ENCODE results near the gene AGPAT2.

The AGPAT2 gene

DNA sequence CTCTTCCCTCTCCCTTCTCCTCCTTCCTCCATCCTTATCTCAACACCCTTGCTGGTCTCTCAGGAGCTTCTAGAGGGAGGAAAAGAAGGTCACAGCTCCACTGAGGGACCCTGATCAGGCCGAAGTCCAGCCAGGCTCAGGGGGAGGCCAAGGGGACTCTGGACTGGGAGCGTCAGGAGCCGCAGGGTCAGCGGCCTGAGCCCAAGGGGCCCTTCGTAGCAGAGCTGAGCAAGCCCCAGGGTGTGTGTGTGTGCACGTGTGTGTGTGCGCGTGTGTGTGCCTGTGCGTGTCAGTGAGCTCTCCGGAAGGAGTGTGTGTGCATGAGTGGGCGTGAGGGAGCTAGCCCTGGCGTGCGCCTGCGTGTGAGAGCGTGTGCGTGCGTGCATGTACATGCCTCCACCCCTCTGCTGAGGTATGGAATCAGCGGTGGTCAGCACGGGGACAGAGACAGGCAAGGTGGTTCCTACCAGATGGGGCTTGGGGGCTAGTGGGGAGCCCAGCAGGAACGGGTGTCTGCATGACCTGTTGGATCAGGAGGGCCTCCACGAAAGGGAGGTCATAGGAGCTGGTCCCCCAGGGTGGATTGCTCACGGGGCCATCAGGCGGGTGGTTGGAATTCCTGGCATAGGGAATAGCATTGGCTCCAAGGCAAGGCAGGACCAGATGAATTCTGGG is 10.0 kb upstream of the AGPAT2 start:
- Histone ChIP-seq H3K4me3 (ENCODE audit: low read depth in 1 of 2, low read length in 1 of 2) (peak overlapping the region; percentile 27 to 42), H3K36me3 (no peaks in the 10 kb centered on the region), H3K27me3 (peaks cover 9% of the 10 kb centered on the region), H3K9me3 (no peaks in the 10 kb centered on the region), H3K4me1 (ENCODE audit: control insufficient read depth in 1 of 2, insufficient read depth in 1 of 2, low read depth in 1 of 2, low read length in 1 of 2) (peaks cover 68 to 80% of the 10 kb centered on the region in 2 experiments), H3K27ac (peak overlapping the region; percentile 74)
- TF ChIP-seq, protein P1, sequence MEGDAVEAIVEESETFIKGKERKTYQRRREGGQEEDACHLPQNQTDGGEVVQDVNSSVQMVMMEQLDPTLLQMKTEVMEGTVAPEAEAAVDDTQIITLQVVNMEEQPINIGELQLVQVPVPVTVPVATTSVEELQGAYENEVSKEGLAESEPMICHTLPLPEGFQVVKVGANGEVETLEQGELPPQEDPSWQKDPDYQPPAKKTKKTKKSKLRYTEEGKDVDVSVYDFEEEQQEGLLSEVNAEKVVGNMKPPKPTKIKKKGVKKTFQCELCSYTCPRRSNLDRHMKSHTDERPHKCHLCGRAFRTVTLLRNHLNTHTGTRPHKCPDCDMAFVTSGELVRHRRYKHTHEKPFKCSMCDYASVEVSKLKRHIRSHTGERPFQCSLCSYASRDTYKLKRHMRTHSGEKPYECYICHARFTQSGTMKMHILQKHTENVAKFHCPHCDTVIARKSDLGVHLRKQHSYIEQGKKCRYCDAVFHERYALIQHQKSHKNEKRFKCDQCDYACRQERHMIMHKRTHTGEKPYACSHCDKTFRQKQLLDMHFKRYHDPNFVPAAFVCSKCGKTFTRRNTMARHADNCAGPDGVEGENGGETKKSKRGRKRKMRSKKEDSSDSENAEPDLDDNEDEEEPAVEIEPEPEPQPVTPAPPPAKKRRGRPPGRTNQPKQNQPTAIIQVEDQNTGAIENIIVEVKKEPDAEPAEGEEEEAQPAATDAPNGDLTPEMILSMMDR (IDR thresholded peaks at IDR 0.05) = no peak

DNA sequence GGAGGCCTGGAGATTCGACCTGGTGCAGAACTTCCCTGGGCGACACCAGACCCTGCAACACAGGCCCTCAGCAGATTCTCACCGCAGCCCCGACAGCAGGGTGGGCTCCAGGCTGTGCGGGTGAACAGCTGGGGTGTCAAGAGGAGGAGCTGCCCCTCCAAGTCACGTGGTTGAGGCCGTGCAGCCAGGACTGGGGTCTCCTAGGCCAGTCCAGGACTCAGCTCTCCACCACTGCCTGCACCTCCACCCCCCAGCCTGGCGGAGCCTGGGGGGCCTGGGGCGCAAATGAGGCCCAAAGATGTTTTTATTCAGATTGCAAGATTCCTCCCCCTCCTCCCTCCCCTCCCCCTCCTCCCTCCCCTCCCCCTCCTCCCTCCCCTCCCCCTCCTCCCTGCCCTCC is 9.2 kb upstream of the AGPAT2 start:
- Histone ChIP-seq H3K4me3 (ENCODE audit: low read depth in 1 of 2, low read length in 1 of 2) (no peak overlapping the region), H3K36me3 (no peaks in the 10 kb centered on the region), H3K9me3 (no peaks in the 10 kb centered on the region), H3K4me1 (ENCODE audit: control insufficient read depth in 1 of 2, insufficient read depth in 1 of 2, low read depth in 1 of 2, low read length in 1 of 2) (peaks cover 65 to 76% of the 10 kb centered on the region in 2 experiments), H3K27ac (no peak overlapping the region), H3K27me3 (peaks cover 5% of the 10 kb centered on the region)
- TF ChIP-seq, protein P1 (IDR thresholded peaks at IDR 0.05) = no peak

DNA sequence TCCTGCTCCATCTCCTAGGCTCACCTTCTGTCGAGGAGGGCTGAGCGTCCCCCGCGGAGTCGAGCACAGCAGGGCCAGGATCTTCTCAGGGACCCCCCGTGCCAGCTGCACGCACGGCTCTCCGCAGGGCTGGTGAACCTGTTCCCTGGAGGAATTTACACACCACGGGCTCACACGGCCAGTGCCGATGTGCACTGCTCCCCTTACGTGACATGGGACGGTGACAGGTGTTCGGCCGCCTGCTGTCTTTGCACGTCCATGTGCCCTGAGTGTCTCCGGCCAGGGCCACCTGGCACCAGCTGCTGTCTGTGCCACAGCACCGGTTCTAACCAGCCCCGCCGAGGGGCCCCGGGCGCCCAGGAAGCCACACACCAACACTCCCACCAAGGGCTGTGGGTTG is 8.7 kb upstream of the AGPAT2 start:
- Histone ChIP-seq H3K4me3 (ENCODE audit: low read depth in 1 of 2, low read length in 1 of 2) (no peak overlapping the region), H3K9me3 (no peaks in the 10 kb centered on the region), H3K27ac (no peak overlapping the region), H3K36me3 (no peaks in the 10 kb centered on the region), H3K27me3 (no peaks in the 10 kb centered on the region), H3K4me1 (ENCODE audit: control insufficient read depth in 1 of 2, insufficient read depth in 1 of 2, low read depth in 1 of 2, low read length in 1 of 2) (peaks cover 59 to 71% of the 10 kb centered on the region in 2 experiments)
- TF ChIP-seq, protein P1 (IDR thresholded peaks at IDR 0.05) = no peak

DNA sequence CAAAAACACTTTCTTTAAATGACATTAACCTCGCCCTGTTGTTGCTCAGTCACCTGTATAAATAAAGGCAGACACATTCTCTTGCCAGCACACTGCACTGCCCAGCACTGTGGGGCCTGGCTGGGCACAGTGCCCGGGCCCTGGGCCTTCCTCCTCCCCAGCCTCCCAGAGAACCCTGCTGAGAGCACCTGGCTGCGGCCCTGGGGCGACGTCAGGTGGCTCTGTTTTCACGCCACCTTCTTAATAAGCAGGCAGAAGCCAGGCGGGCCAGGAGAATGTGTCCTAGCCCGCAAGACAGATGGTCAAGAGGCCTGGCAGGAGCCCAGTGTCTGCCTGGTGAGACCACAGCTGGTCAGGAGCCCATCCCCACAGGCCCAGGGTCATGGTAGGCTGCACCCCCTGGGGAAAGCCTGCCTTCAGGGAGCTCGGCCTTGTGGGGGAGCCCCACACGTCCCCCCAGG is 8.2 kb upstream of the AGPAT2 start:
- TF ChIP-seq, protein P1 (IDR thresholded peaks at IDR 0.05) = no peak
- Histone ChIP-seq H3K9me3 (no peaks in the 10 kb centered on the region), H3K4me1 (ENCODE audit: control insufficient read depth in 1 of 2, insufficient read depth in 1 of 2, low read depth in 1 of 2, low read length in 1 of 2) (peaks cover 55 to 66% of the 10 kb centered on the region in 2 experiments), H3K4me3 (ENCODE audit: low read depth in 1 of 2, low read length in 1 of 2) (no peak overlapping the region), H3K27me3 (no peaks in the 10 kb centered on the region), H3K27ac (no peak overlapping the region), H3K36me3 (no peaks in the 10 kb centered on the region)

DNA sequence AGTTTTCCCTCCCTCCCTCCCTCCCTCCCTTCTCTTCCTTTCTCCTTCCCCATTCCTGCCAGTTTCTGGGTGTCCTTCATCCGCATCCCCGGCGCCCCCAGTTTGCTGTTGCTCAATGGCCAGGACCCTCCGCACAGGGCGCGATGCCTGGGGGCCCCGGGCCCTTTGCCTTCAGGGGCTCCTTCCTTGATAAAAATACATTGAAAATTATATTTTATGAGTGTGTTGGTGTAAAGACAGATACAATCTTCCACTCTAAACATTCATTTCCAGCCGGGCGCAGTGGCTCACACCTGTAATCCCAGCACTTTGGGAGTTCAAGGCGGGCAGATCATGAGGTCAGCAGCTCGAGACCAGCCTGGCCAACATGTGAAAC is 7.6 kb upstream of the AGPAT2 start:
- Histone ChIP-seq H3K4me1 (ENCODE audit: control insufficient read depth in 1 of 2, insufficient read depth in 1 of 2, low read depth in 1 of 2, low read length in 1 of 2) (peaks cover 49 to 60% of the 10 kb centered on the region in 2 experiments), H3K9me3 (no peaks in the 10 kb centered on the region), H3K4me3 (ENCODE audit: low read depth in 1 of 2, low read length in 1 of 2) (no peak overlapping the region), H3K36me3 (no peaks in the 10 kb centered on the region), H3K27me3 (no peaks in the 10 kb centered on the region), H3K27ac (no peak overlapping the region)
- TF ChIP-seq, protein P1 (IDR thresholded peaks at IDR 0.05) = no peak
